Mesothelial cell of epicardium (in vitro differentiated cells): ENCODE measurements around the gene ARL3. TPM values are rescaled to one million over a fixed set of nuclear protein-coding genes. Genes with fewer than 3 reads are reported as not detected.

Source experiments
- DNase-seq, 2 experiments: peaks; one replicate each; pipeline ENCODE4 v3.0.0; 2021; ENCODE audit warnings: low spot score in 2 of 2; ENCODE audit not compliant: unreplicated experiment in 2 of 2
- H3K27ac Mint-ChIP-seq: 2 replicates; pipeline ENCODE4 v1.8.0; 2021; ENCODE audit warnings: mixed read lengths
- H3K27me3 Mint-ChIP-seq: 2 replicates; pipeline ENCODE4 v1.8.0; 2021; ENCODE audit warnings: low read depth, mixed read lengths
- H3K36me3 Mint-ChIP-seq: 2 replicates; pipeline ENCODE4 v1.8.0; 2021; ENCODE audit warnings: mixed read lengths
- H3K4me1 Mint-ChIP-seq: 2 replicates; pipeline ENCODE4 v1.8.0; 2021; ENCODE audit warnings: mixed read lengths
- H3K4me3 Mint-ChIP-seq: 2 replicates; pipeline ENCODE4 v1.8.0; 2021; ENCODE audit warnings: mild to moderate bottlenecking, moderate library complexity, mixed read lengths
- H3K9me3 Mint-ChIP-seq: 2 replicates; pipeline ENCODE4 v1.8.0; 2021; ENCODE audit warnings: mixed read lengths
- total RNA-seq: library from RNA; stranded (reverse); gene quantifications from 3 replicates; pipeline ENCODE4 v1.2.1, GENCODE V29; 2021
- TF ChIP-seq, protein P1 (sequence below): fragments of 200-600 bp; sonication (generic); IDR thresholded peaks from one replicate; pipeline ENCODE4 v1.5.0; 2021; ENCODE audit warnings: antibody characterized with exemption; ENCODE audit not compliant: unreplicated experiment

ARL3 gene
- total RNA-seq, 1 donor from 2014 or later = 13.9 TPM

- Mint-ChIP-seq H3K27ac (peak overlapping the region; percentile 98), H3K9me3 (no peaks in the 10 kb centered on the region)
These were observed 68.2 kb downstream of the ARL3 start for GRCh38 chr10:102645741-102646609.

DNA sequence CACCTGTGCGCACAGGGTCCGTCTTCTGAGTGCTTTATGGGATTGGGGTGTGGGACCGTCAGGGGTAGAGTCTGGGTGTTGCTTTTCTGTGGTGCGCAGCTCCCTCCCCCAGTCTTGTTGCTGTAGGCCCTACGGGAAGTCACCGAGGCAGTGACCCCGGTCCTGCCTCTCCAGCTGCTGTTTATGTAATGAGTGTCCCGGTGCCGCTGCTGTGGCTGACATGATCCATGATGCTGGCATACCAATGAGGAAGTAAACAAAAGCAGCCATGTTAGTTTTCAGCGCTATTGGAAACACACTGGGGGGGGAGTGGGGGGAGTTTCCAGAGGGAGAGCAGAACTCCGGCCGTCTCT, 68.8 kb downstream of the ARL3 start:
- DNase-seq = no peak
- H3K4me1 Mint-ChIP-seq = peaks cover 56% of the 10 kb centered on the region
- H3K36me3 Mint-ChIP-seq = no peaks in the 10 kb centered on the region
- H3K27me3 Mint-ChIP-seq = no peaks in the 10 kb centered on the region
- TF ChIP-seq, protein P1, sequence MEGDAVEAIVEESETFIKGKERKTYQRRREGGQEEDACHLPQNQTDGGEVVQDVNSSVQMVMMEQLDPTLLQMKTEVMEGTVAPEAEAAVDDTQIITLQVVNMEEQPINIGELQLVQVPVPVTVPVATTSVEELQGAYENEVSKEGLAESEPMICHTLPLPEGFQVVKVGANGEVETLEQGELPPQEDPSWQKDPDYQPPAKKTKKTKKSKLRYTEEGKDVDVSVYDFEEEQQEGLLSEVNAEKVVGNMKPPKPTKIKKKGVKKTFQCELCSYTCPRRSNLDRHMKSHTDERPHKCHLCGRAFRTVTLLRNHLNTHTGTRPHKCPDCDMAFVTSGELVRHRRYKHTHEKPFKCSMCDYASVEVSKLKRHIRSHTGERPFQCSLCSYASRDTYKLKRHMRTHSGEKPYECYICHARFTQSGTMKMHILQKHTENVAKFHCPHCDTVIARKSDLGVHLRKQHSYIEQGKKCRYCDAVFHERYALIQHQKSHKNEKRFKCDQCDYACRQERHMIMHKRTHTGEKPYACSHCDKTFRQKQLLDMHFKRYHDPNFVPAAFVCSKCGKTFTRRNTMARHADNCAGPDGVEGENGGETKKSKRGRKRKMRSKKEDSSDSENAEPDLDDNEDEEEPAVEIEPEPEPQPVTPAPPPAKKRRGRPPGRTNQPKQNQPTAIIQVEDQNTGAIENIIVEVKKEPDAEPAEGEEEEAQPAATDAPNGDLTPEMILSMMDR = no peak
- peak overlapping the region; percentile 98 for H3K27ac Mint-ChIP-seq
- H3K4me3 Mint-ChIP-seq = peak overlapping the region; percentile 97
- H3K9me3 Mint-ChIP-seq = no peaks in the 10 kb centered on the region

More at GRCh38 chr10:102645741-102646609, 68.2 kb downstream of the ARL3 start:
- peak in 1 of 2 experiments; percentile 58 for DNase-seq
- Mint-ChIP-seq H3K4me3 (peak overlapping the region; percentile 97), H3K27me3 (no peaks in the 10 kb centered on the region), H3K36me3 (no peaks in the 10 kb centered on the region), H3K4me1 (peaks cover 62% of the 10 kb centered on the region)
- TF ChIP-seq, protein P1 = no peak

GRCh38 chr10:102644646-102645387, 69.4 kb downstream of the ARL3 start:
- TF ChIP-seq, protein P1 = peak; percentile 40
- no peaks in the 10 kb centered on the region for H3K27me3 Mint-ChIP-seq
- H3K4me1 Mint-ChIP-seq = peaks cover 52% of the 10 kb centered on the region
- H3K9me3 Mint-ChIP-seq = no peaks in the 10 kb centered on the region
- DNase-seq = peak; percentile 71 to 80
- peak overlapping the region; percentile 98 for H3K27ac Mint-ChIP-seq
- H3K36me3 Mint-ChIP-seq = no peaks in the 10 kb centered on the region
- H3K4me3 Mint-ChIP-seq = peak overlapping the region; percentile 97

GRCh38 chr10:102644066-102644645, 70.0 kb downstream of the ARL3 start, which contains the start of gene TRIM8:
Gene TRIM8, plus strand, starts transcription at chr10:102644479. Its CDS starts 139 bp downstream, at chr10:102644618.
- DNase-seq = peak in 1 of 2 experiments; percentile 68
- Mint-ChIP-seq H3K27me3 (no peaks in the 10 kb centered on the region), H3K4me1 (peaks cover 52% of the 10 kb centered on the region), H3K4me3 (peak within 1 kb of the TSS; percentile 97), H3K36me3 (no peaks in the 10 kb centered on the region), H3K27ac (peak within 1 kb of the TSS; percentile 98), H3K9me3 (no peaks in the 10 kb centered on the region)
- TF ChIP-seq, protein P1 = no peak

DNA sequence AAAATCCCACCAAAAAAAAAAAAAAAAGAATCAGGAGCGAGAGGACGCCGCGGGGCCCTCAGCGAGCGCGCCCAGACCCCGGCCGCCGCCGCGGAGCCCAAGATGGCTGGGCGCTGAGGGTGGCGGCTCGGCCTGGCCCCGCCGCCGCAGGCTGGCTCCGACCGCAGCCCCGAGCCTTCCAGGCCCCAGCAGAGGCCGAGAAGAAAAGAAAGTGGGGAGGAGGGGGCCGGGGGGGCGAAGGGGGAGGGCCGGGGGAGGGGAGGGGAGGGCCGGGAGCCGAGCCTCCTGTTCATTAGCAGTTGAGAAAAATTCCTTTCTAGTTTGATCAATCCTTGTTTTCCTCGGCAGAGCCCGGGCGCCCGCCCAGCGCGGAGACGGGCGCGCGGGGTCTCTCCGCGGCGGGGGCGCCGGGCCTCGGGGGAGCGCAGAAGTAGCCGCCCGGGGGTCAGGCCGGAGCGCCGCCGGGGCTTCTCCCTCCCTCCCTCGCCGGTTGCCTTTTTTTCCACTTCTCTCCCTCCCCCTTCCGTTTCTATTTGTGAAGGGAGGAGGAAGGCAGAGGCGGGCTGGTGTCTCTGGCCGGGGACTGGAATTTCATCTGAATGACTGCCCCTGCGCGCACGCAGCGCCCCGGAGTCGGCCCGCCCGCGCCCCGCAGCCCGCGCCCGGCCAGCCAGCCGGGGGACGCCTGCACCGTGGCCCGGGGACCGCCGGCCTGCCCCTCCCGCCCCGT, 70.7 kb downstream of the ARL3 start:
- H3K4me1 Mint-ChIP-seq = peaks cover 46% of the 10 kb centered on the region
- TF ChIP-seq, protein P1 = no peak
- DNase-seq = peak in 1 of 2 experiments; percentile 71
- peak overlapping the region; percentile 91 for H3K4me3 Mint-ChIP-seq
- H3K27me3 Mint-ChIP-seq = no peaks in the 10 kb centered on the region
- no peaks in the 10 kb centered on the region for H3K9me3 Mint-ChIP-seq
- H3K27ac Mint-ChIP-seq = peak overlapping the region; percentile 98
- no peaks in the 10 kb centered on the region for H3K36me3 Mint-ChIP-seq
